HPDE6-E6E7 (cell line): ENCODE data around the gene NIPBL.
"Not testable (repeated sequence)": the region's sequence is repeated elsewhere in the genome, so short reads cannot be mapped to it uniquely, and the experiment has no call there.

Experiments used
- DNase-seq: peaks from one replicate; pipeline ENCODE4 v3.0.0; 2011; ENCODE audit warnings: missing footprints; ENCODE audit errors: extremely low spot score

NIPBL gene

GRCh38 chr5:37034955-37035354, 158.4 kb downstream of the NIPBL start:
- no peak for DNase-seq

- DNase-seq, result no peak
Observed at GRCh38 chr5:37037840-37038239, 161.3 kb downstream of the NIPBL start.

- DNase-seq, result no peak
Observed at GRCh38 chr5:37039824-37040223, 163.3 kb downstream of the NIPBL start.

GRCh38 chr5:37043693-37044092, 167.1 kb downstream of the NIPBL start:
- no peak for DNase-seq

- DNase-seq, result no peak
Observed at GRCh38 chr5:37044120-37044519, 167.6 kb downstream of the NIPBL start.

- DNase-seq, result no peak
Observed at GRCh38 chr5:37045703-37046102, 169.1 kb downstream of the NIPBL start.

GRCh38 chr5:37047947-37048346, 171.4 kb downstream of the NIPBL start:
- DNase-seq, result no peak

GRCh38 chr5:37054391-37054790, 177.8 kb downstream of the NIPBL start:
- no peak for DNase-seq

GRCh38 chr5:37055383-37055990, 178.9 kb downstream of the NIPBL start:
- DNase-seq, result no peak

- DNase-seq, result no peak
Observed at GRCh38 chr5:37056762-37057161, 180.2 kb downstream of the NIPBL start.

GRCh38 chr5:37060030-37060429, 183.5 kb downstream of the NIPBL start:
- DNase-seq, result no peak

- no peak for DNase-seq
Observed at GRCh38 chr5:37063739-37064138, 187.2 kb downstream of the NIPBL start.

GRCh38 chr5:37064442-37064841, 187.9 kb downstream of the NIPBL start:
- no peak for DNase-seq

GRCh38 chr5:37071487-37071886, 194.9 kb downstream of the NIPBL start:
- DNase-seq, result no peak

GRCh38 chr5:37071901-37072581, 195.5 kb downstream of the NIPBL start:
- DNase-seq, result no peak

- no peak for DNase-seq
Observed at GRCh38 chr5:37075399-37075950, 198.9 kb downstream of the NIPBL start.

- no peak for DNase-seq
Observed at GRCh38 chr5:37077146-37077545, 200.6 kb downstream of the NIPBL start.

GRCh38 chr5:37080697-37081096, 204.1 kb downstream of the NIPBL start:
- no peak for DNase-seq

- not testable (repeated sequence) for DNase-seq
Observed at GRCh38 chr5:37082977-37083376, 206.4 kb downstream of the NIPBL start.

- not testable (repeated sequence) for DNase-seq
Observed at GRCh38 chr5:37086026-37086425, 209.5 kb downstream of the NIPBL start.

GRCh38 chr5:37086466-37087173, 210.1 kb downstream of the NIPBL start:
- DNase-seq, result no peak

GRCh38 chr5:37088009-37088408, 211.4 kb downstream of the NIPBL start:
- DNase-seq, result no peak
